ENCODE measurements around the gene CCDC188. TPM values are rescaled to one million over a fixed set of nuclear protein-coding genes. Genes with fewer than 3 reads are reported as not detected.

The CCDC188 gene
- total RNA-seq, 1 experiment from 2014 or later, result not detected

- H3K9me3 ChIP-seq (ENCODE audit: control insufficient read depth, low read depth, low read length), result no peaks in the 10 kb centered on the region
- H3K27ac Mint-ChIP-seq, result no peak overlapping the region
- no CpG with 5 or more reads among the region's 10 CpGs for WGBS (ENCODE audit: extremely low coverage, insufficient read length, low lambda C conversion rate)
Observed at GRCh38 chr22:20191000-20191515, 40.2 kb upstream of the CCDC188 start.

More at GRCh38 chr22:20191000-20191515, 40.2 kb upstream of the CCDC188 start:
- no peaks in the 10 kb centered on the region for H3K79me2 ChIP-seq (ENCODE audit: insufficient read depth, low read length)
- no peak overlapping the region for H2BK15ac ChIP-seq (ENCODE audit: low read depth, low read length)
- H3K14ac ChIP-seq (ENCODE audit: insufficient read depth, low read length), result no peak overlapping the region
- no peak overlapping the region for H4K5ac ChIP-seq (ENCODE audit: insufficient read length, low read depth, low read length)
- H2BK20ac ChIP-seq (ENCODE audit: low read depth, low read length, poor library complexity, severe bottlenecking), result no peak overlapping the region
- no peak overlapping the region for H2AFZ ChIP-seq (ENCODE audit: low read length)
- H3K4me1 ChIP-seq (ENCODE audit: insufficient read depth, low read length), result no peaks in the 10 kb centered on the region
- Mint-ChIP-seq H3K4me1 (peaks cover 5 to 10% of the 10 kb centered on the region in 2 experiments), H3K36me3 (ENCODE audit: insufficient read depth in 1 of 3, low read depth in 3 of 3) (no peaks in the 10 kb centered on the region), H3K4me3 (no peak overlapping the region), H3K27me3 (ENCODE audit: low read depth) (no peaks in the 10 kb centered on the region; the same call in 1 of the 2 replicates), H3K9me3 (no peaks in the 10 kb centered on the region)
- no peak for DNase-seq
- H3K23me2 ChIP-seq (ENCODE audit: insufficient read length, low read depth, low read length, poor library complexity, severe bottlenecking), result no peaks in the 10 kb centered on the region
- H3K4me2 ChIP-seq (ENCODE audit: insufficient read depth, insufficient read length, low read length), result no peak overlapping the region
- H3K9ac ChIP-seq (ENCODE audit: extremely low read depth, insufficient read length, low read length), result no peak overlapping the region
- no peak overlapping the region for H3K23ac ChIP-seq (ENCODE audit: insufficient read length, low read depth, low read length)
- no peak overlapping the region for H3T11ph ChIP-seq (ENCODE audit: low read length)
- H2BK12ac ChIP-seq (ENCODE audit: insufficient read length, low read depth, low read length), result no peak overlapping the region
- H3K4ac ChIP-seq (ENCODE audit: low read depth, low read length), result no peak overlapping the region
- no peak overlapping the region for H3K27ac ChIP-seq (ENCODE audit: insufficient read length, low read depth, low read length)
- H2BK5ac ChIP-seq (ENCODE audit: insufficient read length, low read length), result no peak overlapping the region
- H4K20me1 ChIP-seq (ENCODE audit: control insufficient read depth, insufficient read depth, insufficient read length), result no peaks in the 10 kb centered on the region
- no peak overlapping the region for H2AK5ac ChIP-seq (ENCODE audit: insufficient read length, low read length)
- H3K27me3 ChIP-seq (ENCODE audit: insufficient read depth, low read length), result no peaks in the 10 kb centered on the region
- H3K79me1 ChIP-seq (ENCODE audit: insufficient read depth, low read depth, low read length, poor library complexity, severe bottlenecking), result no peaks in the 10 kb centered on the region
- no peak overlapping the region for H3K56ac ChIP-seq (ENCODE audit: insufficient read length, low read depth, low read length)
- no peak for TF ChIP-seq CTCF (conservative IDR thresholded peaks at IDR 0.05)
- no peak overlapping the region for H4K91ac ChIP-seq (ENCODE audit: insufficient read length, low read depth, low read length)
- no peak overlapping the region for H4K8ac ChIP-seq (replicated peaks; ENCODE audit: insufficient read length, low read depth, low read length)
- no peak overlapping the region for H2BK120ac ChIP-seq (ENCODE audit: low read depth, low read length, poor library complexity, severe bottlenecking)
- no peak overlapping the region for H3K18ac ChIP-seq (ENCODE audit: insufficient read length, low read depth, low read length)

All from H9 (cell line).